Caco-2 (cell line): ENCODE results near the gene HTT. TPM values are rescaled to one million over a fixed set of nuclear protein-coding genes. Genes with fewer than 3 reads are reported as not detected.

Experiments
- BruUV-seq: library from RNA; stranded (reverse); fragments of 400-500 nt; replicated peaks from 2 replicates; lab custom pipeline; 2021; lab: Mats Ljungman, UMichigan
- CTCF ChIA-PET: fragments of 300-600 bp; sonication (Branson Sonifier 250); formaldehyde crosslinking; loops from one replicate; lab custom pipeline; 2022; ENCODE audit warnings: antibody characterized with exemption; lab: Charles Lee
- POLR2A ChIA-PET: fragments of 300-600 bp; sonication (Branson Sonifier 250); formaldehyde crosslinking; loops from one replicate; lab custom pipeline; 2022; ENCODE audit warnings: antibody characterized with exemption; lab: Charles Lee
- DNase-seq, 2 experiments: peaks; one replicate each; pipeline versions ENCODE4 v3.0.0 to v3.0.0-alpha.2; 2020 to 2022
- H3K27me3 ChIP-seq: replicated peaks from 2 replicates; pipeline ENCODE4 v1.6.0; 2011; ENCODE audit warnings: low read length; ENCODE audit not compliant: control insufficient read depth, insufficient read depth
- H3K36me3 ChIP-seq: 2 replicates; pipeline ENCODE4 v1.5.1; 2011; ENCODE audit warnings: low read length; ENCODE audit not compliant: control insufficient read depth, insufficient read depth
- H3K4me1 ChIP-seq: fragments of 250-450 bp; sonication (Bioruptor Pico); 2 replicates; pipeline ENCODE4 v1.5.1; 2020; ENCODE audit warnings: mild to moderate bottlenecking
- H3K4me3 ChIP-seq: 2 replicates; pipeline ENCODE4 v1.5.1; 2011; ENCODE audit warnings: low read depth, mild to moderate bottlenecking, control low read depth, low read length
- H3K9me3 ChIP-seq: fragments of 250-450 bp; sonication (Bioruptor Pico); 2 replicates; pipeline ENCODE4 v1.5.1; 2020; ENCODE audit warnings: mild to moderate bottlenecking, moderate library complexity
- H3K27ac Mint-ChIP-seq: one replicate; pipeline ENCODE4 v1.8.0; 2022; ENCODE audit warnings: mixed read lengths; ENCODE audit not compliant: unreplicated experiment
- H3K27me3 Mint-ChIP-seq: one replicate; pipeline ENCODE4 v1.8.0; 2022; ENCODE audit warnings: mixed read lengths; ENCODE audit not compliant: insufficient read depth, unreplicated experiment
- H3K36me3 Mint-ChIP-seq: one replicate; pipeline ENCODE4 v1.8.0; 2022; ENCODE audit warnings: mild to moderate bottlenecking, mixed read lengths; ENCODE audit not compliant: insufficient read depth, unreplicated experiment
- H3K4me1 Mint-ChIP-seq: one replicate; pipeline ENCODE4 v1.8.0; 2022; ENCODE audit warnings: low read depth, mixed read lengths; ENCODE audit not compliant: unreplicated experiment
- H3K4me3 Mint-ChIP-seq: one replicate; pipeline ENCODE4 v1.8.0; 2022; ENCODE audit warnings: mild to moderate bottlenecking, moderate library complexity, mixed read lengths; ENCODE audit not compliant: unreplicated experiment
- H3K9me3 Mint-ChIP-seq: one replicate; pipeline ENCODE4 v1.8.0; 2022; ENCODE audit warnings: mixed read lengths; ENCODE audit not compliant: unreplicated experiment
- intact Hi-C: fragments of 100-400 bp; cut with micrococcal nuclease; formaldehyde crosslinking; loops from one replicate; pipeline ENCODE4 v1.10.0; 2022; ENCODE audit not compliant: unreplicated experiment
- total RNA-seq: library from RNA; stranded (reverse); gene quantifications from 2 replicates; pipeline ENCODE4 v1.2.3, GENCODE V29; 2022
- TF ChIP-seq, protein P1 (sequence below), 2 experiments: fragments of 200-600 bp in 1 of 2; IDR thresholded peaks; 1 replicate in 1 of 2; 2 replicates in 1 of 2; pipeline versions ENCODE4 v1.5.1 to v1.8.0; 2011 to 2022; ENCODE audit warnings: antibody characterized with exemption in 1 of 2, control low read depth in 1 of 2, inconsistent platforms in 1 of 2, low read depth in 1 of 2, low read length in 1 of 2, mild to moderate bottlenecking in 1 of 2, moderate library complexity in 1 of 2; ENCODE audit not compliant: insufficient read depth in 1 of 2, severe bottlenecking in 1 of 2, unreplicated experiment in 1 of 2

Gene HTT
- total RNA-seq, 1 experiment from 2014 or later = 63.3 TPM

DNA sequence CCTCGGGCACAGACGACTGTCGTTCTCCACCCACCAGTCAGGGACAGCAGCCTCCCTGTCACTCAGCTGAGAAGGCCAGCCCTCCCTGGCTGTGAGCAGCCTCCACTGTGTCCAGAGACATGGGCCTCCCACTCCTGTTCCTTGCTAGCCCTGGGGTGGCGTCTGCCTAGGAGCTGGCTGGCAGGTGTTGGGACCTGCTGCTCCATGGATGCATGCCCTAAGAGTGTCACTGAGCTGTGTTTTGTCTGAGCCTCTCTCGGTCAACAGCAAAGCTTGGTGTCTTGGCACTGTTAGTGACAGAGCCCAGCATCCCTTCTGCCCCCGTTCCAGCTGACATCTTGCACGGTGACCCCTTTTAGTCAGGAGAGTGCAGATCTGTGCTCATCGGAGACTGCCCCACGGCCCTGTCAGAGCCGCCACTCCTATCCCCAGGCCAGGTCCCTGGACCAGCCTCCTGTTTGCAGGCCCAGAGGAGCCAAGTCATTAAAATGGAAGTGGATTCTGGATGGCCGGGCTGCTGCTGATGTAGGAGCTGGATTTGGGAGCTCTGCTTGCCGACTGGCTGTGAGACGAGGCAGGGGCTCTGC lies 166.5 kb downstream of the HTT start:
- Mint-ChIP-seq H3K27me3 (no peaks in the 10 kb centered on the region), H3K4me1 (no peaks in the 10 kb centered on the region), H3K27ac (no peak overlapping the region), H3K36me3 (peaks cover 41% of the 10 kb centered on the region), H3K9me3 (no peaks in the 10 kb centered on the region), H3K4me3 (no peak overlapping the region)
- TF ChIP-seq, protein P1, sequence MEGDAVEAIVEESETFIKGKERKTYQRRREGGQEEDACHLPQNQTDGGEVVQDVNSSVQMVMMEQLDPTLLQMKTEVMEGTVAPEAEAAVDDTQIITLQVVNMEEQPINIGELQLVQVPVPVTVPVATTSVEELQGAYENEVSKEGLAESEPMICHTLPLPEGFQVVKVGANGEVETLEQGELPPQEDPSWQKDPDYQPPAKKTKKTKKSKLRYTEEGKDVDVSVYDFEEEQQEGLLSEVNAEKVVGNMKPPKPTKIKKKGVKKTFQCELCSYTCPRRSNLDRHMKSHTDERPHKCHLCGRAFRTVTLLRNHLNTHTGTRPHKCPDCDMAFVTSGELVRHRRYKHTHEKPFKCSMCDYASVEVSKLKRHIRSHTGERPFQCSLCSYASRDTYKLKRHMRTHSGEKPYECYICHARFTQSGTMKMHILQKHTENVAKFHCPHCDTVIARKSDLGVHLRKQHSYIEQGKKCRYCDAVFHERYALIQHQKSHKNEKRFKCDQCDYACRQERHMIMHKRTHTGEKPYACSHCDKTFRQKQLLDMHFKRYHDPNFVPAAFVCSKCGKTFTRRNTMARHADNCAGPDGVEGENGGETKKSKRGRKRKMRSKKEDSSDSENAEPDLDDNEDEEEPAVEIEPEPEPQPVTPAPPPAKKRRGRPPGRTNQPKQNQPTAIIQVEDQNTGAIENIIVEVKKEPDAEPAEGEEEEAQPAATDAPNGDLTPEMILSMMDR (IDR thresholded peaks at IDR 0.05; ENCODE audit: insufficient read depth in 1 of 2, low read depth in 1 of 2, low read length in 1 of 2, severe bottlenecking in 1 of 2, unreplicated experiment in 1 of 2) = no peak
- Histone ChIP-seq H3K4me3 (no peak overlapping the region), H3K4me1 (no peaks in the 10 kb centered on the region), H3K9me3 (no peaks in the 10 kb centered on the region), H3K36me3 (no peaks in the 10 kb centered on the region; the same call in 1 of the 2 replicates), H3K27me3 (no peaks in the 10 kb centered on the region)
- ChIA-PET CTCF (interaction anchor here (0.7 kb wide), 1 partner anchor 17 kb away, joined by 3 read pairs; no protein-coding TSS in a partner anchor), POLR2A (no interaction called here)
- intact Hi-C loops = no loop called here
- BruUV-seq = no TSS peak
- DNase-seq = no peak

DNA sequence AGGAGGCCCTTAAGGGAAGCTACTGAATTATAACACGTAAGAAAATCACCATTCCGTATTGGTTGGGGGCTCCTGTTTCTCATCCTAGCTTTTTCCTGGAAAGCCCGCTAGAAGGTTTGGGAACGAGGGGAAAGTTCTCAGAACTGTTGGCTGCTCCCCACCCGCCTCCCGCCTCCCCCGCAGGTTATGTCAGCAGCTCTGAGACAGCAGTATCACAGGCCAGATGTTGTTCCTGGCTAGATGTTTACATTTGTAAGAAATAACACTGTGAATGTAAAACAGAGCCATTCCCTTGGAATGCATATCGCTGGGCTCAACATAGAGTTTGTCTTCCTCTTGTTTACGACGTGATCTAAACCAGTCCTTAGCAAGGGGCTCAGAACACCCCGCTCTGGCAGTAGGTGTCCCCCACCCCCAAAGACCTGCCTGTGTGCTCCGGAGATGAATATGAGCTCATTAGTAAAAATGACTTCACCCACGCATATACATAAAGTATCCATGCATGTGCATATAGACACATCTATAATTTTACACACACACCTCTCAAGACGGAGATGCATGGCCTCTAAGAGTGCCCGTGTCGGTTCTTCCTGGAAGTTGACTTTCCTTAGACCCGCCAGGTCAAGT lies 167.5 kb downstream of the HTT start:
- Mint-ChIP-seq H3K36me3 (peaks cover 32% of the 10 kb centered on the region), H3K27me3 (no peaks in the 10 kb centered on the region), H3K27ac (no peak overlapping the region), H3K9me3 (no peaks in the 10 kb centered on the region), H3K4me3 (no peak overlapping the region), H3K4me1 (no peaks in the 10 kb centered on the region)
- no peaks in the 10 kb centered on the region for H3K9me3 ChIP-seq
- ChIA-PET POLR2A (no interaction called here), CTCF (no interaction called here)
- no peaks in the 10 kb centered on the region for H3K27me3 ChIP-seq
- no peak overlapping the region for H3K4me3 ChIP-seq
- BruUV-seq = no TSS peak
- TF ChIP-seq, protein P1 (IDR thresholded peaks at IDR 0.05; ENCODE audit: insufficient read depth in 1 of 2, low read depth in 1 of 2, low read length in 1 of 2, severe bottlenecking in 1 of 2, unreplicated experiment in 1 of 2) = no peak
- intact Hi-C loops = no loop called here
- H3K4me1 ChIP-seq = no peaks in the 10 kb centered on the region
- no peak for DNase-seq
- no peaks in the 10 kb centered on the region; the same call in 1 of the 2 replicates for H3K36me3 ChIP-seq

DNA sequence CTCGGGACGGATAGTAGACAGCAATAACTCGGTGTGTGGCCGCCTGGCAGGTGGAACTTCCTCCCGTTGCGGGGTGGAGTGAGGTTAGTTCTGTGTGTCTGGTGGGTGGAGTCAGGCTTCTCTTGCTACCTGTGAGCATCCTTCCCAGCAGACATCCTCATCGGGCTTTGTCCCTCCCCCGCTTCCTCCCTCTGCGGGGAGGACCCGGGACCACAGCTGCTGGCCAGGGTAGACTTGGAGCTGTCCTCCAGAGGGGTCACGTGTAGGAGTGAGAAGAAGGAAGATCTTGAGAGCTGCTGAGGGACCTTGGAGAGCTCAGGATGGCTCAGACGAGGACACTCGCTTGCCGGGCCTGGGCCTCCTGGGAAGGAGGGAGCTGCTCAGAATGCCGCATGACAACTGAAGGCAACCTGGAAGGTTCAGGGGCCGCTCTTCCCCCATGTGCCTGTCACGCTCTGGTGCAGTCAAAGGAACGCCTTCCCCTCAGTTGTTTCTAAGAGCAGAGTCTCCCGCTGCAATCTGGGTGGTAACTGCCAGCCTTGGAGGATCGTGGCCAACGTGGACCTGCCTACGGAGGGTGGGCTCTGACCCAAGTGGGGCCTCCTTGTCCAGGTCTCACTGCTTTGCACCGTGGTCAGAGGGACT lies 168.8 kb downstream of the HTT start:
- H3K4me1 Mint-ChIP-seq = no peaks in the 10 kb centered on the region
- no peaks in the 10 kb centered on the region for H3K9me3 ChIP-seq
- no peaks in the 10 kb centered on the region; the same call in 1 of the 2 replicates for H3K36me3 ChIP-seq
- H3K36me3 Mint-ChIP-seq = peaks cover 25% of the 10 kb centered on the region
- H3K27me3 Mint-ChIP-seq = no peaks in the 10 kb centered on the region
- H3K27ac Mint-ChIP-seq = no peak overlapping the region
- H3K4me3 ChIP-seq = no peak overlapping the region
- TF ChIP-seq, protein P1 (IDR thresholded peaks at IDR 0.05; ENCODE audit: insufficient read depth in 1 of 2, low read depth in 1 of 2, low read length in 1 of 2, severe bottlenecking in 1 of 2, unreplicated experiment in 1 of 2) = no peak
- ChIA-PET POLR2A (no interaction called here), CTCF (no interaction called here)
- BruUV-seq = no TSS peak
- DNase-seq = no peak
- no peaks in the 10 kb centered on the region for H3K9me3 Mint-ChIP-seq
- H3K27me3 ChIP-seq = no peaks in the 10 kb centered on the region
- H3K4me1 ChIP-seq = no peaks in the 10 kb centered on the region
- intact Hi-C loops = no loop called here
- no peak overlapping the region for H3K4me3 Mint-ChIP-seq
